ENCODE results near the gene GJA3.

DNA sequence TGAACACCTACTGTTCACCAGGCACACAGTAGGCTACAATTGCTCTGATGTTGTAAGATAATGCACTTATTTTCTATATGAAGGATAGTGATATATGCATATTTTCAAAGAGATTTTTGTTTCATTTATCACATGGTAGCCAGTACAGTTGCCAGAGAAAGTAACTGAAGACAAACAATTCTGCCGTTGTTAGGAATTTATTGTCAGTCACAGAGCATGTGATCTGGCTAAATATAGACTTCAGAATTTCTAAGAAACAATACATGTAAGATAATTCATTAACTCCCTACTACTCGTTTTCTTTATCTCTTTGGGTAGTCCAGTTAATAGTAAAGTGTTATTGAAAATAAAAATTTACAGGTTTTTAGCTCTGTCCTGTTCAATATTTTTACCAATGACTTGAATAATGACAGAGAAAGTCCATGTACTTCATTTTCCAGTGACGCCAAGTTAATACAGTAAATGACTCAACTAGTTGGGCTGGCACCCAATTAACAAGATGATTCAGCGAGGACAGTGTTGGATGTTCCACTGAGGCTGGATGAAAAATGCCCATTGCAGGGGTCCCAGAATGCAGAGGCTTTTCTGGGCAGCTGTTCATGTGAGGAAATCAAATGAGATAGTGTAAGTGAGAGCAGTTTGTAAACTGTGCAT lies 35.6 kb downstream of the GJA3 start:
- TF ChIP-seq ARNT (IDR thresholded peaks at IDR 0.05) = no peak
- no peak for TF ChIP-seq FOXK2 (IDR thresholded peaks at IDR 0.05)
- no peak for TF ChIP-seq BHLHE40 (IDR thresholded peaks at IDR 0.05; ENCODE audit: borderline replicate concordance)
- TF ChIP-seq ZNF384 (IDR thresholded peaks at IDR 0.05) = no peak
- TF ChIP-seq, protein P1, sequence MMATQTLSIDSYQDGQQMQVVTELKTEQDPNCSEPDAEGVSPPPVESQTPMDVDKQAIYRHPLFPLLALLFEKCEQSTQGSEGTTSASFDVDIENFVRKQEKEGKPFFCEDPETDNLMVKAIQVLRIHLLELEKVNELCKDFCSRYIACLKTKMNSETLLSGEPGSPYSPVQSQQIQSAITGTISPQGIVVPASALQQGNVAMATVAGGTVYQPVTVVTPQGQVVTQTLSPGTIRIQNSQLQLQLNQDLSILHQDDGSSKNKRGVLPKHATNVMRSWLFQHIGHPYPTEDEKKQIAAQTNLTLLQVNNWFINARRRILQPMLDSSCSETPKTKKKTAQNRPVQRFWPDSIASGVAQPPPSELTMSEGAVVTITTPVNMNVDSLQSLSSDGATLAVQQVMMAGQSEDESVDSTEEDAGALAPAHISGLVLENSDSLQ (IDR thresholded peaks at IDR 0.05) = no peak
- no peak for TF ChIP-seq HDGF (IDR thresholded peaks at IDR 0.05; ENCODE audit: borderline replicate concordance)
- no peak for TF ChIP-seq TARDBP (IDR thresholded peaks at IDR 0.05)
- TF ChIP-seq LEF1 (IDR thresholded peaks at IDR 0.05; ENCODE audit: borderline replicate concordance) = no peak
- TF ChIP-seq SP1 (IDR thresholded peaks at IDR 0.05) = no peak

Data from HEK293T (cell line).